Activated CD4-positive, alpha-beta memory T cell treated with anti-CD3 and anti-CD28 coated beads, Interleukin-2, amount 10 ng/mL, durations not matched to agents 7 days and 5 days (primary cell): ENCODE data around the gene KRT23. TPM values are rescaled to one million over a fixed set of nuclear protein-coding genes. Genes with fewer than 3 reads are reported as not detected.
"Not testable (repeated sequence)": the region's sequence is repeated elsewhere in the genome, so short reads cannot be mapped to it uniquely, and the experiment has no call there.

Source experiments
- CTCF ChIA-PET: fragments of 350-600 bp; sonication (Branson Sonifier 250); formaldehyde crosslinking; loops from one replicate; lab custom pipeline; 2021; ENCODE audit warnings: antibody characterized with exemption, inconsistent platforms; lab: Charles Lee
- POLR2A ChIA-PET: fragments of 350-600 bp; sonication (Branson Sonifier 250); formaldehyde crosslinking; loops from one replicate; lab custom pipeline; 2021; ENCODE audit warnings: antibody characterized with exemption; lab: Charles Lee
- DNase-seq: peaks from one replicate; pipeline ENCODE4 v3.0.0-alpha.2; 2020
- H3K27ac Mint-ChIP-seq: one replicate; pipeline ENCODE4 v1.8.0; 2021; ENCODE audit warnings: mild to moderate bottlenecking, mixed read lengths
- H3K27me3 Mint-ChIP-seq: one replicate; pipeline ENCODE4 v1.8.0; 2021; ENCODE audit warnings: mixed read lengths
- H3K36me3 Mint-ChIP-seq: one replicate; pipeline ENCODE4 v1.8.0; 2021; ENCODE audit warnings: low read depth, mixed read lengths
- H3K4me1 Mint-ChIP-seq: one replicate; pipeline ENCODE4 v1.8.0; 2021; ENCODE audit warnings: mixed read lengths
- H3K4me3 Mint-ChIP-seq: one replicate; pipeline ENCODE4 v1.8.0; 2021; ENCODE audit warnings: mild to moderate bottlenecking, mixed read lengths
- H3K9me3 Mint-ChIP-seq: one replicate; pipeline ENCODE4 v1.8.0; 2021; ENCODE audit warnings: mixed read lengths
- total RNA-seq, 2 experiments: library from RNA; stranded (reverse); gene quantifications; one replicate each; pipeline ENCODE4 v1.2.3, GENCODE V29; 2021

Gene KRT23
- total RNA-seq, 2 experiments from 2014 or later = not detected

GRCh38 chr17:40942553-40942952, 5.1 kb upstream of the KRT23 start:
- Mint-ChIP-seq H3K36me3 (no peaks in the 10 kb centered on the region), H3K4me1 (no peaks in the 10 kb centered on the region), H3K9me3 (no peaks in the 10 kb centered on the region), H3K4me3 (no peak overlapping the region), H3K27me3 (peaks cover 33% of the 10 kb centered on the region), H3K27ac (no peak overlapping the region)
- DNase-seq = no peak
- POLR2A ChIA-PET = no interaction called here
- CTCF ChIA-PET = no interaction called here

DNA sequence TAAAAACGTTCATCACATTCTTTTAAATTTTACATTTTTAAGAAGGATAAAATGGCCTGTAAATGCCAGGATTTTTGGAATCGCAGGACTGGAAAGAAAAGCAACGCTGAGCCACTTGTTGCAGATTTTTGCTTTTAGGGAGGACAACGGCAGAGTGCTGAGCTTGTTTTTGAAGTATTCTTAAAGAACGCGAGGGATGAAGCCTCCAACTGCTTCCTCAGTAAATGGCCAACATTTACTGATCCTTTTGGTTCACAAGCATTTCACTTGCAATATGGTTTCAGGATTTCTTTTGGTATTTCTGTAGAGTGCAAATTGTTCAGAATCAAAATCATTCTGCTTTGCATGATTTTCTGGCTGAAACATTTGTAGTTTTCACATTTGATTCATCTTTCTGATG, 2.8 kb upstream of the KRT23 start:
- Mint-ChIP-seq H3K4me1 (no peaks in the 10 kb centered on the region), H3K27ac (no peak overlapping the region), H3K4me3 (no peak overlapping the region), H3K9me3 (no peaks in the 10 kb centered on the region), H3K36me3 (no peaks in the 10 kb centered on the region), H3K27me3 (peaks cover 18% of the 10 kb centered on the region)
- POLR2A ChIA-PET = interaction anchor here (0.6 kb wide), 1 partner anchor 728 kb away, joined by 3 read pairs; no protein-coding TSS in a partner anchor
- CTCF ChIA-PET = no interaction called here
- DNase-seq = no peak

DNA sequence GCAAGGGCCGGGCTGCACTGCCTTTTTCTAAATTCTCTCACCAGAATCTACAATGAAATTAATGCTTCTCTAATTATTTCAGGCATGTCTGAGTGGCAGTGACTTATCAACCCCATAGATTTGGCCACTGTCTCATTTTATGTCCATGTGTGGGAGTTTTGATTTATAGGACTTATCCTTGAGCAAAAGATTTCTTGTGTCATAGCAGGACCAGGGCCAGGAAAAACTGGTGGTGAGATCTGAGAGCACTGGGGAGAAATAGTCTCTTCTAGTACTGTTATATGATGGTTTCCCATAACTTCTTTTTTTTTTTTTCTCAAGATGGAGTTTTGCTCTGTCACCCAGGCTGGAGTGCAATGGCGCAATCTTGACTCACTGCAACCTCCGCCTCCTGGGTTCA, 1.5 kb upstream of the KRT23 start:
- Mint-ChIP-seq H3K27me3 (peaks cover 14% of the 10 kb centered on the region), H3K4me3 (no peak overlapping the region), H3K9me3 (no peaks in the 10 kb centered on the region), H3K27ac (no peak overlapping the region), H3K4me1 (no peaks in the 10 kb centered on the region), H3K36me3 (no peaks in the 10 kb centered on the region)
- no peak for DNase-seq
- ChIA-PET CTCF (no interaction called here), POLR2A (no interaction called here)

DNA sequence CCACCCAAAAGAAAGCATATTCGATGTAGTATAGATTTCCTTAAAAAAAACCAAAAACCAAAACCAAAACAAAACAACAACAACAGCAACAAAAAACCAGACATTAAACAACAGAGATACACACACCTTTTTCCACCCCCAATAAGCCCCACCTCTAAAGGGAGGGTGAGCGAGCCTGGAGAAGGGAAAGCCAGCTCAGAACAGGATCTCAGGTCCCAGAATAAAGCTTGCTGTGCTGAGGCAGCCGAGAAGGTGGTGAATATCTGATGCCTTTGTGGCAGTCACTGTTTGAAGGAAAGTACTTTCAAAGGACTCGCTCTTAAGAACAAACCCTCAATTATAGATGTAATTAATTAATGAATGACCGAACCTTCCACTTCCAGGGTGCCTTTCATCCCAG, 470 bp downstream of the KRT23 start:
- Mint-ChIP-seq H3K4me3 (no peak overlapping the region), H3K27me3 (peaks cover 13% of the 10 kb centered on the region), H3K36me3 (no peaks in the 10 kb centered on the region), H3K9me3 (no peaks in the 10 kb centered on the region), H3K27ac (no peak overlapping the region), H3K4me1 (no peaks in the 10 kb centered on the region)
- CTCF ChIA-PET = no interaction called here
- POLR2A ChIA-PET = no interaction called here
- no peak for DNase-seq

- Mint-ChIP-seq H3K9me3 (no peaks in the 10 kb centered on the region), H3K27me3 (peaks cover 13% of the 10 kb centered on the region), H3K4me1 (no peaks in the 10 kb centered on the region), H3K4me3 (no peak overlapping the region), H3K27ac (no peak overlapping the region), H3K36me3 (no peaks in the 10 kb centered on the region)
- ChIA-PET POLR2A (no interaction called here), CTCF (interaction anchor here (1.4 kb wide), 1 partner anchor 726 kb away, joined by 3 read pairs; no protein-coding TSS in a partner anchor)
- DNase-seq = no peak
Measured at GRCh38 chr17:40936437-40936971, 942 bp downstream of the KRT23 start.

GRCh38 chr17:40935624-40936023, 1.8 kb downstream of the KRT23 start:
- Mint-ChIP-seq H3K9me3 (no peaks in the 10 kb centered on the region), H3K27ac (no peak overlapping the region), H3K27me3 (peaks cover 13% of the 10 kb centered on the region), H3K4me1 (no peaks in the 10 kb centered on the region), H3K36me3 (no peaks in the 10 kb centered on the region), H3K4me3 (no peak overlapping the region)
- CTCF ChIA-PET = interaction anchor here (1.4 kb wide), 1 partner anchor 727 kb away, joined by 3 read pairs; no protein-coding TSS in a partner anchor
- no peak for DNase-seq
- POLR2A ChIA-PET = no interaction called here

GRCh38 chr17:40932608-40933007, 4.8 kb downstream of the KRT23 start:
- Mint-ChIP-seq H3K4me1 (no peaks in the 10 kb centered on the region), H3K27ac (no peak overlapping the region), H3K9me3 (no peaks in the 10 kb centered on the region), H3K36me3 (no peaks in the 10 kb centered on the region), H3K27me3 (peaks cover 18% of the 10 kb centered on the region), H3K4me3 (no peak overlapping the region)
- DNase-seq = no peak
- ChIA-PET CTCF (interaction anchor here (1.8 kb wide), 1 partner anchor 616 kb away, joined by 5 read pairs; no protein-coding TSS in a partner anchor), POLR2A (no interaction called here)

DNA sequence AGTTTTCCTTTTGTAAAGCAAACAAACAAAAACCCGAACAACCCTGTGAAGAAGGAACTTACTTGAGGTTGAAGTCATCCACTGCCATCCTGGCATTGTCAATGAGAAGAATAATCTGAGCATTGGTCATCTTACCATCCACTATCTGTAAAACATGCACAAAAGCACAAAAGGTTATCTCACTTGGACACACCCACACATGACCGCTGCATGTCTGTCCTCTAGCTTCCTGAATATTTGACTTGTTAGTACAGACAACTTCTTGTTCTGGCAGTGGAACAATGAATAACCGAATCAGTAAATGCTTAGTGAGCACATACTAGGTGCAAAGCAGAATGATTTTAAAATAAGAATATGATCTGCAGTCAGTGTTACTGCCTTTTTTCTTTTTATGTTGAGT, 6.1 kb downstream of the KRT23 start:
- Mint-ChIP-seq H3K9me3 (no peaks in the 10 kb centered on the region), H3K4me3 (no peak overlapping the region), H3K4me1 (no peaks in the 10 kb centered on the region), H3K27ac (no peak overlapping the region), H3K36me3 (no peaks in the 10 kb centered on the region), H3K27me3 (peaks cover 29% of the 10 kb centered on the region)
- ChIA-PET POLR2A (no interaction called here), CTCF (interaction anchor here (1.8 kb wide), 1 partner anchor 617 kb away, joined by 5 read pairs; no protein-coding TSS in a partner anchor)
- no peak for DNase-seq

GRCh38 chr17:40926341-40926740, 11.1 kb downstream of the KRT23 start:
- no peak for DNase-seq
- H3K36me3 Mint-ChIP-seq = no peaks in the 10 kb centered on the region
- peaks cover under 1% of the 10 kb centered on the region for H3K4me1 Mint-ChIP-seq
- H3K9me3 Mint-ChIP-seq = no peaks in the 10 kb centered on the region
- ChIA-PET CTCF (no interaction called here), POLR2A (no interaction called here)
- no peak overlapping the region for H3K4me3 Mint-ChIP-seq
- no peak overlapping the region for H3K27ac Mint-ChIP-seq
- peaks cover 35% of the 10 kb centered on the region for H3K27me3 Mint-ChIP-seq

DNA sequence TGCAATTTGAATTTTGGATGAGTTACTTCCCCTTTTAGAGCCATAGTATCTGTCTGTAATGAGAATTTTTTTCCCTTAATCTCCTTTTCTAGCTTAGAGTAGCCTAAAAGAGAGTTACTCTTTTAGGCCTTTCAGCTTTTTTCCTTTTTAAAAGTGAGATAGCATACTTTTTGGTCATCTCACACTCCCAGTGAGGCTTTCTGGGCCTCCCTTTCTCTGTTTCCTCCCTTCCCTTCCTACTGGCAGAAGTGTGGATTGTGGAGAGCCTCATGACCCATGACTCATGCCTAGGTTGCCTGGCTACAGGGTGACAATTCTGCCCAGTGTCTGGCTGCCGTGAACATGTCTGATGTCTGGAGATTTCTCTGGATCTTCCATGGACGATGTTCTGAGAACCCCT, 15.2 kb downstream of the KRT23 start:
- DNase-seq = no peak
- peaks cover 37% of the 10 kb centered on the region for H3K27me3 Mint-ChIP-seq
- CTCF ChIA-PET = no interaction called here

GRCh38 chr17:40921026-40921425, 16.4 kb downstream of the KRT23 start:
- Mint-ChIP-seq H3K4me1 (peaks cover 2% of the 10 kb centered on the region), H3K4me3 (no peak overlapping the region), H3K27ac (no peak overlapping the region), H3K27me3 (peaks cover 25% of the 10 kb centered on the region), H3K9me3 (no peaks in the 10 kb centered on the region), H3K36me3 (no peaks in the 10 kb centered on the region)
- DNase-seq = no peak
- ChIA-PET POLR2A (no interaction called here), CTCF (interaction anchor here (0.7 kb wide), 1 partner anchor 628 kb away, joined by 3 read pairs; no protein-coding TSS in a partner anchor)

More for the DNA sequence above, 15.2 kb downstream of the KRT23 start:
- Mint-ChIP-seq H3K4me3 (no peak overlapping the region), H3K9me3 (no peaks in the 10 kb centered on the region), H3K27ac (no peak overlapping the region), H3K4me1 (peaks cover 2% of the 10 kb centered on the region), H3K36me3 (no peaks in the 10 kb centered on the region)
- POLR2A ChIA-PET = no interaction called here

DNA sequence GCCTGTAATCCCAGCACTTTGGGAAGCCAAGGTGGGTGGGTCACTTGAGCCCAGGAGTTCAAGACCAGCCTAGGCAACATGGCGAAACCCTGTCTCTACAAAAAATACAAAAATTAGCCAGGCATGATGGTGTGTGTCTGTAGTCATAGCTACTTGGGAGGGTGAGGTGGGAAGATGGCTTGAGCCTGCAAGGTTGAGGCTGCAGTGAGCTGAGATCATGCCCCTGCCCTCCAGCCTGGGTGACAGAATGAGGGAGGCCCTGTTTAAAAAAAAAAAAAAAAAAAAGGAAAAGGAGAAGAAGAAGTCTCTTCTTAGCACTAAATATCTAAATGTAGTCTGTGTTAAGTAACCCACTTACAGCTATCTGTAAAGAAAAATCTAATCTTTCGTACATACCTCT, 20.3 kb downstream of the KRT23 start:
- POLR2A ChIA-PET, H3K36me3 Mint-ChIP-seq, H3K27ac Mint-ChIP-seq, H3K4me3 Mint-ChIP-seq, H3K9me3 Mint-ChIP-seq, DNase-seq, H3K4me1 Mint-ChIP-seq, CTCF ChIA-PET: not testable (repeated sequence)
- H3K27me3 Mint-ChIP-seq = peaks cover 13% of the 10 kb centered on the region

DNA sequence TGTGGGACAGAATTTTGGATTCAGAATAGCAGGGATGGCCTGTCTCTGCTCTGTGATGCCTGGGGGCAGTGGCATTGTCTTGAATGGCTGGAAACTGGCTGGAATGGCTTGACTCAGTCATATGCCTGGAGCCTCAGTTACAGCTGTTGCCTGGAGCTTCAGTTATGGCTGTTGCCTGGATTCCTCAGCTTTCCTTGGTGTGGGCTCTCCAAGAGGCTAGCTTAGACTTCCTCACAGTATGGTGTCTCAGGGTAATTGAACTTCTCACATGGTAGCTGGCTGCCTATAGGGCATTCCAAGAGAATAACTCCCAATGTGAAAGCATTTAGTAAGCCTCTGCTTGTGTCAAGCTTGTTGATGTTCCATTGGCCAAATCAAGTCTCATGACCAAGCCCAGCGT, 21.1 kb downstream of the KRT23 start:
- peaks cover 13% of the 10 kb centered on the region for H3K27me3 Mint-ChIP-seq
- CTCF ChIA-PET = interaction anchor here (1.2 to 1.7 kb wide), 2 partner anchors 28 to 579 kb away, joined by 3 to 4 read pairs; no protein-coding TSS in a partner anchor
- POLR2A ChIA-PET = no interaction called here
- no peak overlapping the region for H3K27ac Mint-ChIP-seq
- no peaks in the 10 kb centered on the region for H3K9me3 Mint-ChIP-seq
- no peak overlapping the region for H3K4me3 Mint-ChIP-seq
- H3K36me3 Mint-ChIP-seq = no peaks in the 10 kb centered on the region
- H3K4me1 Mint-ChIP-seq = peaks cover 1% of the 10 kb centered on the region
- no peak for DNase-seq

- Mint-ChIP-seq H3K36me3 (no peaks in the 10 kb centered on the region), H3K4me3 (no peak overlapping the region), H3K4me1 (no peaks in the 10 kb centered on the region), H3K27ac (no peak overlapping the region), H3K9me3 (no peaks in the 10 kb centered on the region), H3K27me3 (peaks cover 13% of the 10 kb centered on the region)
- DNase-seq = no peak
- CTCF ChIA-PET = interaction anchor here (1.2 to 1.7 kb wide), 2 partner anchors 29 to 580 kb away, joined by 3 to 4 read pairs; no protein-coding TSS in a partner anchor
- POLR2A ChIA-PET = no interaction called here
Measured at GRCh38 chr17:40915721-40916256, 21.7 kb downstream of the KRT23 start.
